ENCODE data around the gene SYNM. TPM values are rescaled to one million over a fixed set of nuclear protein-coding genes. Genes with fewer than 3 reads are reported as not detected.

The SYNM gene
- total RNA-seq, 1 experiment from 2014 or later, result 3.3 TPM

GRCh38 chr15:99135194-99135593 lies 30.3 kb downstream of the SYNM start:
- Histone ChIP-seq H3K4me2 (ENCODE audit: low read length) (no peak overlapping the region), H3K4me3 (replicated peaks in 1 of 2; ENCODE audit: low read depth in 1 of 2, low read length in 2 of 2) (no peak overlapping the region), H3K9me2 (ENCODE audit: insufficient read depth) (no peaks in the 10 kb centered on the region), H3K79me2 (ENCODE audit: insufficient read depth, low read length) (no peaks in the 10 kb centered on the region), H3K27me3 (ENCODE audit: insufficient read depth, low read length) (no peaks in the 10 kb centered on the region), H3K36me3 (ENCODE audit: control insufficient read depth in 1 of 2, insufficient read depth in 2 of 2, low read length in 2 of 2) (no peaks in the 10 kb centered on the region), H3K4me1 (ENCODE audit: control insufficient read depth in 1 of 2, insufficient read depth in 2 of 2, low read length in 2 of 2) (peaks cover 0 to 12% of the 10 kb centered on the region in 2 experiments; a peak in 3 of 4 replicates), H3K27ac (ENCODE audit: low read depth, low read length) (no peak overlapping the region), H3K9ac (ENCODE audit: low read length) (no peak overlapping the region), H4K20me1 (ENCODE audit: insufficient read depth) (no peaks in the 10 kb centered on the region), H2AFZ (ENCODE audit: low read depth, low read length, poor library complexity, severe bottlenecking) (no peak overlapping the region), H3K9me3 (ENCODE audit: control insufficient read depth in 1 of 2, insufficient read depth in 1 of 2, low read depth in 1 of 2, low read length in 2 of 2) (no peaks in the 10 kb centered on the region)
- intact Hi-C loops (cut with micrococcal nuclease), result no loop called here
- no TSS peak for BruUV-seq (replicated peaks)
- POLR2A ChIA-PET, result no interaction called here
- CTCF ChIA-PET, result no interaction called here
- RAD21 ChIA-PET (ENCODE audit: low non-redundant PET in 1 of 2, low total read pairs in 2 of 2, uncharacterized antibody in 2 of 2, unreplicated experiment in 2 of 2), result no interaction called here
- ATAC-seq (no peak), DNase-seq (ENCODE audit: low read depth, low spot score) (no peak)
- TF ChIP-seq FOSL1 (IDR thresholded peaks at IDR 0.05; ENCODE audit: low read depth) (no peak), ATF3 (IDR thresholded peaks at IDR 0.05) (no peak), EZH2 (IDR thresholded peaks at IDR 0.05) (no peak), POLR2A (IDR thresholded peaks at IDR 0.05; ENCODE audit: borderline replicate concordance, extremely low read depth, insufficient read depth, insufficient read length) (no peak), MAX (IDR thresholded peaks at IDR 0.05) (no peak), CEBPB (IDR thresholded peaks at IDR 0.05; ENCODE audit: low read depth) (no peak)

- DNase-seq (ENCODE audit: low read depth, low spot score) (no peak), ATAC-seq (no peak)
- no peaks in the 10 kb centered on the region for H4K20me1 ChIP-seq (ENCODE audit: insufficient read depth)
- RAD21 ChIA-PET (ENCODE audit: low non-redundant PET in 1 of 2, low total read pairs in 2 of 2, uncharacterized antibody in 2 of 2, unreplicated experiment in 2 of 2), result no interaction called here
- H3K9me2 ChIP-seq (ENCODE audit: insufficient read depth), result no peaks in the 10 kb centered on the region
- no peak overlapping the region for H3K27ac ChIP-seq (ENCODE audit: low read depth, low read length)
- intact Hi-C loops (cut with micrococcal nuclease), result no loop called here
- H3K4me1 ChIP-seq (ENCODE audit: control insufficient read depth in 1 of 2, insufficient read depth in 2 of 2, low read length in 2 of 2), result peaks cover 0 to 3% of the 10 kb centered on the region in 2 experiments; a peak in 1 of 4 replicates
- no peak overlapping the region for H3K9ac ChIP-seq (ENCODE audit: low read length)
- no peaks in the 10 kb centered on the region for H3K27me3 ChIP-seq (ENCODE audit: insufficient read depth, low read length)
- TF ChIP-seq POLR2AphosphoS5 (IDR thresholded peaks at IDR 0.05; ENCODE audit: low read depth, low read length) (no peak), ZNF274 (IDR thresholded peaks at IDR 0.05; ENCODE audit: low read depth, low read length) (no peak), ATF3 (IDR thresholded peaks at IDR 0.05) (no peak), ZFX (IDR thresholded peaks at IDR 0.05) (no peak), CBX3 (IDR thresholded peaks at IDR 0.05; ENCODE audit: low read depth) (no peak), YY1 (IDR thresholded peaks at IDR 0.05; ENCODE audit: extremely low read depth, insufficient replicate concordance, low read depth, low read length) (no peak)
- no peaks in the 10 kb centered on the region for H3K9me3 ChIP-seq (ENCODE audit: control insufficient read depth in 1 of 2, insufficient read depth in 1 of 2, low read depth in 1 of 2, low read length in 2 of 2)
- no peaks in the 10 kb centered on the region for H3K79me2 ChIP-seq (ENCODE audit: insufficient read depth, low read length)
- no peak overlapping the region for H3K4me2 ChIP-seq (ENCODE audit: low read length)
- no TSS peak for BruUV-seq (replicated peaks)
- no peak overlapping the region for H3K4me3 ChIP-seq (replicated peaks in 1 of 2; ENCODE audit: low read depth in 1 of 2, low read length in 2 of 2)
- POLR2A ChIA-PET, result no interaction called here
- H2AFZ ChIP-seq (ENCODE audit: low read depth, low read length, poor library complexity, severe bottlenecking), result no peak overlapping the region
- CTCF ChIA-PET, result no interaction called here
- H3K36me3 ChIP-seq (ENCODE audit: control insufficient read depth in 1 of 2, insufficient read depth in 2 of 2, low read length in 2 of 2), result no peaks in the 10 kb centered on the region
Observed at GRCh38 chr15:99137111-99137546, 32.2 kb downstream of the SYNM start.

Measured in HCT116 (cell line).